Fibroblast of skin of left quadriceps (primary cell): ENCODE results near the gene ZNF549.
"Not testable (repeated sequence)": the region's sequence is repeated elsewhere in the genome, so short reads cannot be mapped to it uniquely, and the experiment has no call there.

Source experiments
- DNase-seq, 2 experiments: peaks; one replicate each; pipeline ENCODE4 v3.0.0-alpha.2; 2013; ENCODE audit warnings: low read depth in 2 of 2

Gene ZNF549

GRCh38 chr19:57527136-57527881, at the start of gene ZNF549:
Gene ZNF549, plus strand, starts transcription at chr19:57527356. Its CDS starts 218 bp downstream, at chr19:57527574.
- DNase-seq: peak; percentile 77 to 78

- peak; percentile 64 to 65 for DNase-seq
These were observed 39.5 kb upstream of the ZNF549 start, which contains the start of gene ZNF419 for GRCh38 chr19:57487477-57488298. Gene ZNF419, plus strand, starts transcription at chr19:57487750. Its CDS starts 201 bp downstream, at chr19:57487951.

- DNase-seq: not testable (repeated sequence)
These were observed 38.9 kb upstream of the ZNF549 start for GRCh38 chr19:57488299-57488644.

GRCh38 chr19:57499332-57499679, 27.9 kb upstream of the ZNF549 start:
- not testable (repeated sequence) for DNase-seq

GRCh38 chr19:57499680-57500395, 27.3 kb upstream of the ZNF549 start, which contains the start of gene ZNF773:
Gene ZNF773, plus strand, starts transcription at chr19:57499938. Its CDS starts 143 bp downstream, at chr19:57500081.
- peak; percentile 86 to 88 for DNase-seq

- peak in 1 of 2 experiments; percentile 16 for DNase-seq
These were observed 26.8 kb upstream of the ZNF549 start for GRCh38 chr19:57500400-57500799.

- no peak for DNase-seq
These were observed 21.0 kb upstream of the ZNF549 start for GRCh38 chr19:57506163-57506562.

- no peak for DNase-seq
These were observed 15.7 kb upstream of the ZNF549 start for GRCh38 chr19:57511484-57511883.

- no peak for DNase-seq
These were observed 14.3 kb upstream of the ZNF549 start for GRCh38 chr19:57512845-57513244.

GRCh38 chr19:57515255-57515654, 11.9 kb upstream of the ZNF549 start:
- no peak for DNase-seq

GRCh38 chr19:57518021-57518420, 9.1 kb upstream of the ZNF549 start:
- DNase-seq: not testable (repeated sequence)

GRCh38 chr19:57537953-57538547, 10.9 kb downstream of the ZNF549 start:
- no peak for DNase-seq

GRCh38 chr19:57546513-57546912, 19.4 kb downstream of the ZNF549 start:
- DNase-seq: no peak

- no peak for DNase-seq
These were observed 25.3 kb downstream of the ZNF549 start for GRCh38 chr19:57552432-57552831.

GRCh38 chr19:57557659-57558058, 30.5 kb downstream of the ZNF549 start:
- DNase-seq: no peak

GRCh38 chr19:57558525-57558924, 31.4 kb downstream of the ZNF549 start:
- no peak for DNase-seq

- no peak for DNase-seq
These were observed 31.9 kb downstream of the ZNF549 start for GRCh38 chr19:57559008-57559403.

GRCh38 chr19:57559404-57560025, 32.4 kb downstream of the ZNF549 start, which contains the start of gene ZNF550:
Gene ZNF550, minus strand, starts transcription at chr19:57559863. Its CDS starts 181 bp downstream, at chr19:57559682.
- peak; percentile 56 to 59 for DNase-seq

GRCh38 chr19:57560049-57560491, 32.9 kb downstream of the ZNF549 start:
- no peak for DNase-seq

- no peak for DNase-seq
These were observed 36.4 kb downstream of the ZNF549 start for GRCh38 chr19:57563547-57563946.
